Panc1 (cell line): Measurements from ENCODE around the gene FAM174C. TPM values are rescaled to one million over a fixed set of nuclear protein-coding genes. Genes with fewer than 3 reads are reported as not detected.

Source experiments
- ATAC-seq: fragments of 200-7000 bp; cut with Tn5 transposase; 2 replicates; pipeline ENCODE4 v1.9.1; 2020; ENCODE audit warnings: mild to moderate bottlenecking, moderate library complexity
- BruUV-seq: library from RNA; stranded (reverse); fragments of 400-500 nt; replicated peaks from 2 replicates; lab custom pipeline; 2021; lab: Mats Ljungman, UMichigan
- CTCF ChIA-PET: fragments of 300-600 bp; sonication (Branson Sonifier 250); formaldehyde crosslinking; loops from one replicate; lab custom pipeline; 2022; ENCODE audit warnings: antibody characterized with exemption; lab: Charles Lee
- POLR2A ChIA-PET: fragments of 300-600 bp; sonication (Branson Sonifier 250); formaldehyde crosslinking; loops from one replicate; lab custom pipeline; 2022; ENCODE audit warnings: antibody characterized with exemption; lab: Charles Lee
- DNase-seq: peaks from one replicate; pipeline ENCODE4 v3.0.0-alpha.2; 2010; ENCODE audit warnings: low read depth, low spot score
- H3K27ac ChIP-seq: 2 replicates; pipeline ENCODE4 v1.5.1; 2011; ENCODE audit warnings: mild to moderate bottlenecking, low read length, inconsistent platforms
- H3K27me3 ChIP-seq: fragments of 200-500 bp; sonication (Bioruptor generic); 2 replicates; pipeline ENCODE4 v1.6.0; 2014; ENCODE audit warnings: low read length, inconsistent platforms; ENCODE audit not compliant: control insufficient read depth, insufficient read depth
- H3K36me3 ChIP-seq: fragments of 200-500 bp; sonication (Bioruptor generic); 2 replicates; pipeline ENCODE4 v1.5.1; 2014; ENCODE audit warnings: inconsistent platforms, mild to moderate bottlenecking, low read length, moderate library complexity; ENCODE audit not compliant: control insufficient read depth, insufficient read depth
- H3K4me1 ChIP-seq: 2 replicates; pipeline ENCODE4 v1.5.1; 2011; ENCODE audit warnings: inconsistent platforms, mild to moderate bottlenecking, low read length, moderate library complexity; ENCODE audit not compliant: control insufficient read depth, insufficient read depth
- H3K4me3 ChIP-seq, 2 experiments: 2 replicates each; pipeline ENCODE4 v1.5.1; 2011 to 2012; ENCODE audit warnings: low read depth in 2 of 2, low read length in 2 of 2, mild to moderate bottlenecking in 2 of 2, inconsistent platforms in 1 of 2, moderate library complexity in 1 of 2
- H3K9me3 ChIP-seq: fragments of 200-500 bp; sonication (Bioruptor generic); 2 replicates; pipeline ENCODE4 v1.5.1; 2014; ENCODE audit warnings: low read depth, mild to moderate bottlenecking, inconsistent platforms, low read length, moderate library complexity; ENCODE audit not compliant: control insufficient read depth, insufficient read depth
- POLR2AphosphoS5 ChIP-seq: IDR thresholded peaks from 2 replicates; pipeline ENCODE4 v1.6.1; 2012; ENCODE audit warnings: mild to moderate bottlenecking, low read depth, low read length, moderate library complexity
- REST ChIP-seq, 2 experiments: IDR thresholded peaks; 2 replicates each; pipeline ENCODE4 v1.6.1; 2011 to 2012; ENCODE audit warnings: low read depth in 2 of 2, control low read depth in 1 of 2, low read length in 1 of 2, mild to moderate bottlenecking in 1 of 2, moderate library complexity in 1 of 2; ENCODE audit not compliant: insufficient read depth in 1 of 2
- SIN3A ChIP-seq: IDR thresholded peaks from 2 replicates; pipeline ENCODE4 v1.6.1; 2012; ENCODE audit warnings: low read depth, mild to moderate bottlenecking, low read length, moderate library complexity, borderline replicate concordance; ENCODE audit not compliant: insufficient read depth
- TCF7L2 ChIP-seq: IDR thresholded peaks from 2 replicates; pipeline ENCODE4 v1.6.1; 2011; ENCODE audit warnings: mild to moderate bottlenecking, low read depth, low read length, inconsistent platforms
- in situ Hi-C: cut with HindIII; loops from 2 replicates; pipeline ENCODE4 v1.10.0; 2016; ENCODE audit warnings: low sequenced_read_pairs, low pct_unique_long_range_greater_than_20kb
- intact Hi-C: fragments of 100-400 bp; cut with micrococcal nuclease; formaldehyde crosslinking; loops from one replicate; pipeline ENCODE4 v1.10.0; 2022; ENCODE audit not compliant: unreplicated experiment
- total RNA-seq: library from RNA; stranded (reverse); gene quantifications from one replicate; pipeline ENCODE4 v1.2.1, GENCODE V29; 2021; ENCODE audit not compliant: unreplicated experiment
- TF ChIP-seq, protein P1 (sequence below): fragments of 450-650 bp; IDR thresholded peaks from 2 replicates; pipeline ENCODE4 v1.5.1; 2017; ENCODE audit warnings: mild to moderate bottlenecking

The FAM174C gene
- total RNA-seq, 1 experiment from 2014 or later = 133 TPM

DNA sequence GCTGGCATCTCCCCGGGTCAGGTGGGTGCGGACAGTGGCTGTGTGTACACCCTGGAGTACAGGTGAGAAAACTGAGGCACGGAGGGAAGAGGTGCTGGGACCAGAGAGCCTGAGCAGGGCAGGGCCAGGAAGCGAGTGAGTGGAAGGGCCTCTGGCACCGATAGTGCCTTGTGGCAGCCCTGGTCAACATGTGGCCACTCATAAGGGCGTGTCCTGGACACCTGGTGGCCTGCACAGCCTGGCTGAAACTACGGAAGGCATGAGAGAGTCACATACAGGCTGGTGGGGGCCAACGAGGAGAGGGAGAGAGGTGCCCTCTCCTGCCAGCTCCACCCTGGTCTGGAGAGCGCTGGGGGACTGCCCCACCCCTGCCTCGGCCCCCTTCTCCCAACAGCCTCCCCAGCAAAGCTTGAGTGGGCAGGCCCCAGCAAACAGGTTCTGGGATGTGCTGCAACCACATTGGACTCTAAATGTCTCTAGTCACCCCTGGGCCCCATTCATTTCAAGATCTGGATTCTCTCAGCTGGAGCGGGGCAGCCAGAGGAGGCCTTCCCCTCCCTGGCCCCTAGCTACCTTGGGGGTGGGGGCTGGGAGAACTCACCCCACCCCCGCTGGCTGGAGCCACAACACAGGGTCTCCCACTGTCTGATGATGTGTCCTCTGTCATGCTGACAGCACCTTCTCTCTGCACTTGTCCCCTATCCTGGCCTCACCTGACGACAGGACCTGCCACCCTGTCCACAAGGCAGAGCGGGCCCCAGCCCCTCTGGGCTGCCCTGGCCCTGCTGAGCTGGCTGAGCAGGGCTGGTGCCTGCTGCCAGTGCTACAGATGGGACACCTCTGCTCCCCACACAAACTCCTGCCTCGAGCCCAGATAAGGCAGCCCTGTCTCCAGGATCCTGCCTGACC is 43.3 kb upstream of the FAM174C start:
- ATAC-seq (peak; percentile 47), DNase-seq (no peak)
- no peaks in the 10 kb centered on the region for H3K9me3 ChIP-seq
- TF ChIP-seq POLR2AphosphoS5 (no peak), REST (IDR thresholded peaks at IDR 0.05; ENCODE audit: insufficient read depth in 1 of 2, low read depth in 2 of 2, low read length in 1 of 2) (no peak), TCF7L2 (no peak), SIN3A (no peak)
- TF ChIP-seq, protein P1, sequence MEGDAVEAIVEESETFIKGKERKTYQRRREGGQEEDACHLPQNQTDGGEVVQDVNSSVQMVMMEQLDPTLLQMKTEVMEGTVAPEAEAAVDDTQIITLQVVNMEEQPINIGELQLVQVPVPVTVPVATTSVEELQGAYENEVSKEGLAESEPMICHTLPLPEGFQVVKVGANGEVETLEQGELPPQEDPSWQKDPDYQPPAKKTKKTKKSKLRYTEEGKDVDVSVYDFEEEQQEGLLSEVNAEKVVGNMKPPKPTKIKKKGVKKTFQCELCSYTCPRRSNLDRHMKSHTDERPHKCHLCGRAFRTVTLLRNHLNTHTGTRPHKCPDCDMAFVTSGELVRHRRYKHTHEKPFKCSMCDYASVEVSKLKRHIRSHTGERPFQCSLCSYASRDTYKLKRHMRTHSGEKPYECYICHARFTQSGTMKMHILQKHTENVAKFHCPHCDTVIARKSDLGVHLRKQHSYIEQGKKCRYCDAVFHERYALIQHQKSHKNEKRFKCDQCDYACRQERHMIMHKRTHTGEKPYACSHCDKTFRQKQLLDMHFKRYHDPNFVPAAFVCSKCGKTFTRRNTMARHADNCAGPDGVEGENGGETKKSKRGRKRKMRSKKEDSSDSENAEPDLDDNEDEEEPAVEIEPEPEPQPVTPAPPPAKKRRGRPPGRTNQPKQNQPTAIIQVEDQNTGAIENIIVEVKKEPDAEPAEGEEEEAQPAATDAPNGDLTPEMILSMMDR = no peak
- in situ Hi-C loops = no loop called here
- BruUV-seq = no TSS peak
- intact Hi-C loops = no loop called here
- H3K36me3 ChIP-seq = no peaks in the 10 kb centered on the region
- H3K27ac ChIP-seq = peak overlapping the region; percentile 61
- no peaks in the 10 kb centered on the region for H3K27me3 ChIP-seq
- POLR2A ChIA-PET = no interaction called here
- peaks cover 14% of the 10 kb centered on the region for H3K4me1 ChIP-seq
- CTCF ChIA-PET = no interaction called here
- H3K4me3 ChIP-seq = no peak overlapping the region

DNA sequence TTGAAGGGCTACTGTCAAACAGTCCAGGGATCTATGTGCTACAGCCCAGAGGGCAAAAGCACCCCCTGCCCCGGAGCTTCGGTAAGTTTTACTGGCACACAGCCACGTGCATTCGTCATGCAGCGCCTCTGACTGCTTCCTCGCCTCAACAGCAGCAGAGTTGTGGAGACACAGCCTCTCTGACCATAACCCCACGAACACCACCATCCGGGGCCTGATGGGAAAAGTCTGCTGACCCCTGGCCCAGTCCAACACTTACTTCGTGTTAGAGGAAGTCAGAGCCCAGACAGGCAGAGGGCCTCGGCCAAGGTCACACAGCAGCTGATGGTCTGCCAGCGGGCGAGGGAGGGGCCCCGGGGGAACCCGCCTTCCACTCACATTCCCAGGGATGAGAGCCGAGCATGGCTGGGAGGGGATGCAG is 42.7 kb upstream of the FAM174C start:
- intact Hi-C loops = no loop called here
- no peaks in the 10 kb centered on the region for H3K9me3 ChIP-seq
- peaks cover 14% of the 10 kb centered on the region for H3K4me1 ChIP-seq
- no TSS peak for BruUV-seq
- CTCF ChIA-PET = no interaction called here
- H3K27me3 ChIP-seq = no peaks in the 10 kb centered on the region
- ATAC-seq (peak; percentile 3), DNase-seq (no peak)
- in situ Hi-C loops = no loop called here
- no peaks in the 10 kb centered on the region for H3K36me3 ChIP-seq
- no peak overlapping the region for H3K4me3 ChIP-seq
- POLR2A ChIA-PET = no interaction called here
- no peak for TF ChIP-seq POLR2AphosphoS5
- no peak for TF ChIP-seq REST (IDR thresholded peaks at IDR 0.05; ENCODE audit: insufficient read depth in 1 of 2, low read depth in 2 of 2, low read length in 1 of 2)
- TF ChIP-seq, protein P1 = no peak
- TF ChIP-seq TCF7L2 = no peak
- TF ChIP-seq SIN3A = no peak
- peak overlapping the region; percentile 61 for H3K27ac ChIP-seq
